DOHH2 (cell line): ENCODE data around the gene AGAP2.

Experiments
- H3F3A ChIP-seq: fragments of 200-600 bp; sonication (generic), shearing (Covaris generic); 2 replicates; pipeline ENCODE4 v1.6.0; 2016; ENCODE audit warnings: antibody characterized with exemption, mild to moderate bottlenecking; ENCODE audit not compliant: control insufficient read depth, insufficient read depth
- H3K27ac ChIP-seq: fragments of 200-600 bp; sonication (generic); 2 replicates; pipeline ENCODE4 v1.5.1; 2014; ENCODE audit warnings: low read depth, mild to moderate bottlenecking, low read length, moderate library complexity
- H3K27me3 ChIP-seq: fragments of 200-600 bp; sonication (generic); 2 replicates; pipeline ENCODE4 v1.6.1; 2014; ENCODE audit warnings: mild to moderate bottlenecking, low read length, mixed read lengths; ENCODE audit not compliant: control insufficient read depth
- H3K36me3 ChIP-seq: fragments of 200-600 bp; sonication (generic); 2 replicates; pipeline ENCODE4 v1.6.1; 2014; ENCODE audit warnings: mild to moderate bottlenecking, low read length, moderate library complexity, mixed read lengths; ENCODE audit not compliant: control insufficient read depth
- H3K4me1 ChIP-seq: fragments of 200-600 bp; sonication (generic); 2 replicates; pipeline ENCODE4 v1.6.1; 2014; ENCODE audit warnings: mild to moderate bottlenecking, low read length, mixed read lengths; ENCODE audit not compliant: control insufficient read depth
- H3K4me2 ChIP-seq: fragments of 200-600 bp; sonication (generic); 2 replicates; pipeline ENCODE4 v1.6.0; 2014; ENCODE audit warnings: mild to moderate bottlenecking, low read length, moderate library complexity
- H3K4me3 ChIP-seq: fragments of 200-600 bp; sonication (generic); 2 replicates; pipeline ENCODE4 v1.5.1; 2014; ENCODE audit warnings: mild to moderate bottlenecking, low read length, mixed read lengths
- H3K79me2 ChIP-seq: fragments of 200-600 bp; sonication (generic); 2 replicates; pipeline ENCODE4 v1.6.1; 2014; ENCODE audit warnings: mild to moderate bottlenecking, low read length, mixed read lengths; ENCODE audit not compliant: control insufficient read depth
- H3K9me2 ChIP-seq: fragments of 200-600 bp; sonication (generic); replicated peaks from 2 replicates; pipeline ENCODE4 v1.6.1; 2014; ENCODE audit warnings: mild to moderate bottlenecking, low read length, mixed read lengths; ENCODE audit not compliant: control insufficient read depth
- H3K9me3 ChIP-seq: fragments of 200-600 bp; sonication (generic); 2 replicates; pipeline ENCODE4 v1.6.1; 2014; ENCODE audit warnings: antibody characterized with exemption, low read length, mixed read lengths; ENCODE audit not compliant: control insufficient read depth, insufficient read depth
- H4K20me1 ChIP-seq: fragments of 200-600 bp; sonication (generic); 2 replicates; pipeline ENCODE4 v1.6.0; 2014; ENCODE audit warnings: low read depth, mild to moderate bottlenecking, antibody characterized with exemption, low read length, moderate library complexity; ENCODE audit not compliant: control insufficient read depth, insufficient read depth
- CTCF ChIP-seq: fragments of 200-600 bp; sonication (generic); IDR thresholded peaks from one replicate; pipeline ENCODE4 v1.5.1; 2014; ENCODE audit warnings: antibody characterized with exemption, mild to moderate bottlenecking, low read depth, low read length; ENCODE audit not compliant: poor library complexity, severe bottlenecking
- EZH2phosphoT487 ChIP-seq: fragments of 200-600 bp; sonication (generic); IDR thresholded peaks from 2 replicates; pipeline ENCODE4 v1.6.1; 2017; ENCODE audit warnings: borderline replicate concordance, mild to moderate bottlenecking, antibody characterized with exemption, low read length, moderate library complexity, mixed read lengths

The AGAP2 gene

GRCh38 chr12:57781244-57781643 lies 42.7 kb upstream of the AGAP2 start:
- H3K79me2 ChIP-seq, result peaks cover 29% of the 10 kb centered on the region
- H3K36me3 ChIP-seq, result peaks cover 25% of the 10 kb centered on the region
- H3K4me1 ChIP-seq, result peaks cover 21% of the 10 kb centered on the region
- no peaks in the 10 kb centered on the region for H3F3A ChIP-seq
- H3K27me3 ChIP-seq, result no peaks in the 10 kb centered on the region
- TF ChIP-seq CTCF (no peak), EZH2phosphoT487 (no peak)
- H3K9me3 ChIP-seq, result no peaks in the 10 kb centered on the region
- peak overlapping the region; percentile 97 for H3K4me2 ChIP-seq
- peaks cover 4% of the 10 kb centered on the region; the same call in 1 of the 2 replicates for H4K20me1 ChIP-seq
- H3K27ac ChIP-seq, result peak overlapping the region; percentile 15; the same call in 1 of the 2 replicates
- H3K4me3 ChIP-seq, result peak overlapping the region; percentile 98
- no peaks in the 10 kb centered on the region for H3K9me2 ChIP-seq

- no peaks in the 10 kb centered on the region for H3F3A ChIP-seq
- no peaks in the 10 kb centered on the region for H3K9me2 ChIP-seq
- H3K4me1 ChIP-seq, result peaks cover 21% of the 10 kb centered on the region
- no peak overlapping the region for H3K4me3 ChIP-seq
- H3K79me2 ChIP-seq, result peaks cover 24% of the 10 kb centered on the region
- H4K20me1 ChIP-seq, result peaks cover 4% of the 10 kb centered on the region; the same call in 1 of the 2 replicates
- no peak overlapping the region for H3K27ac ChIP-seq
- H3K9me3 ChIP-seq, result no peaks in the 10 kb centered on the region
- H3K27me3 ChIP-seq, result no peaks in the 10 kb centered on the region
- H3K4me2 ChIP-seq, result no peak overlapping the region
- H3K36me3 ChIP-seq, result peaks cover 17% of the 10 kb centered on the region
- TF ChIP-seq EZH2phosphoT487, result no peak
- TF ChIP-seq CTCF, result no peak
Measured at GRCh38 chr12:57780284-57780897, 41.8 kb upstream of the AGAP2 start.

GRCh38 chr12:57779736-57780135 lies 41.2 kb upstream of the AGAP2 start:
- H3K9me3 ChIP-seq, result no peaks in the 10 kb centered on the region
- H3F3A ChIP-seq, result no peaks in the 10 kb centered on the region
- H4K20me1 ChIP-seq, result peaks cover 4% of the 10 kb centered on the region; the same call in 1 of the 2 replicates
- no peaks in the 10 kb centered on the region for H3K27me3 ChIP-seq
- peaks cover 22% of the 10 kb centered on the region for H3K79me2 ChIP-seq
- peaks cover 13% of the 10 kb centered on the region for H3K36me3 ChIP-seq
- no peak overlapping the region for H3K4me2 ChIP-seq
- peaks cover 21% of the 10 kb centered on the region for H3K4me1 ChIP-seq
- H3K9me2 ChIP-seq, result no peaks in the 10 kb centered on the region
- no peak for TF ChIP-seq CTCF
- no peak for TF ChIP-seq EZH2phosphoT487
- H3K27ac ChIP-seq, result no peak overlapping the region
- no peak overlapping the region for H3K4me3 ChIP-seq
